ENCODE results near the gene PTDSS2. TPM values are rescaled to one million over a fixed set of nuclear protein-coding genes. Genes with fewer than 3 reads are reported as not detected.

PTDSS2 gene
- total and polyA plus RNA-seq, 2 experiments from 2014 or later = 22.7 to 145 TPM

- TF ChIP-seq EZH2phosphoT487 (IDR thresholded peaks at IDR 0.05; ENCODE audit: unreplicated experiment) = no peak
- no peak for TF ChIP-seq REST (IDR thresholded peaks at IDR 0.05; ENCODE audit: unreplicated experiment)
- TF ChIP-seq CTCF (conservative IDR thresholded peaks at IDR 0.05; ENCODE audit: low read depth in 2 of 2) = no peak
- TF ChIP-seq STAT1 (IDR thresholded peaks at IDR 0.05; ENCODE audit: unreplicated experiment) = no peak
- TF ChIP-seq EZH2 (IDR thresholded peaks at IDR 0.05; ENCODE audit: low read depth, unreplicated experiment) = no peak
- no peak for TF ChIP-seq JUNB (IDR thresholded peaks at IDR 0.05; ENCODE audit: unreplicated experiment)
- no peak for TF ChIP-seq ZNF331 (CRISPR knock-in tag; IDR thresholded peaks at IDR 0.05; ENCODE audit: low read depth)
Measured at GRCh38 chr11:532986-533585, 83.0 kb downstream of the PTDSS2 start (continued).

- Mint-ChIP-seq H3K36me3 (ENCODE audit: low read depth) (peaks cover 10% of the 10 kb centered on the region; the same call in 2 of the 3 replicates), H3K4me3 (peak overlapping the region; percentile 41; the same call in 2 of the 3 replicates), H3K9me3 (peaks cover 2% of the 10 kb centered on the region; the same call in 2 of the 3 replicates), H3K27ac (no peak overlapping the region), H3K4me1 (peaks cover 3% of the 10 kb centered on the region; the same call in 2 of the 3 replicates), H3K27me3 (ENCODE audit: insufficient read depth, low read depth, poor library complexity) (peaks cover 19% of the 10 kb centered on the region)
- H2AFZ ChIP-seq = no peak overlapping the region
- no peaks in the 10 kb centered on the region for H3K9me2 ChIP-seq (ENCODE audit: insufficient read depth)
- peaks cover 17% of the 10 kb centered on the region; the same call in 1 of the 2 replicates for H3K27me3 ChIP-seq (ENCODE audit: insufficient read depth)
- peak overlapping the region; percentile 87; the same call in 1 of the 2 replicates for H3K4me2 ChIP-seq
- no peaks in the 10 kb centered on the region; the same call in 1 of the 2 replicates for H3K79me2 ChIP-seq (replicated peaks; ENCODE audit: insufficient read depth)
- peaks cover 11% of the 10 kb centered on the region for H3F3A ChIP-seq (replicated peaks; ENCODE audit: low read depth)
- ATAC-seq (no peak), DNase-seq (ENCODE audit: low spot score) (no peak)
- H3K27ac ChIP-seq (ENCODE audit: low read depth) = no peak overlapping the region
- H3K4me3 ChIP-seq = peak overlapping the region; percentile 81
- H4K20me1 ChIP-seq (replicated peaks; ENCODE audit: insufficient read depth) = 0 out of 2 replicates have a peak, but pooled peaks cover 2% of the 10 kb centered on the region
- H3K36me3 ChIP-seq (ENCODE audit: insufficient read depth) = no peaks in the 10 kb centered on the region
- H3K4me1 ChIP-seq (ENCODE audit: insufficient read depth) = no peaks in the 10 kb centered on the region; the same call in 1 of the 2 replicates
- TF ChIP-seq EZH2 (IDR thresholded peaks at IDR 0.05; ENCODE audit: low read depth, unreplicated experiment) (no peak), ETS1 (IDR thresholded peaks at IDR 0.05) (no peak), JUNB (IDR thresholded peaks at IDR 0.05; ENCODE audit: unreplicated experiment) (no peak), REST (IDR thresholded peaks at IDR 0.05; ENCODE audit: unreplicated experiment) (no peak), CREB1 (CRISPR knock-in tag; IDR thresholded peaks at IDR 0.05; ENCODE audit: low read depth) (no peak)
Measured at GRCh38 chr11:533586-534395, 83.7 kb downstream of the PTDSS2 start.

Data from GM23338 (cell line).